ENCODE data around the gene TBC1D8. TPM values are rescaled to one million over a fixed set of nuclear protein-coding genes. Genes with fewer than 3 reads are reported as not detected.

Gene TBC1D8
- total and polyA plus RNA-seq, 2 of the 13 experiments (the other 11 are each of a cell fraction or from before 2014, with no cell fraction given) = 45.1 to 95.4 TPM

- TF ChIP-seq TFE3 (CRISPR knock-in tag; IDR thresholded peaks at IDR 0.05) = peak; percentile 92
- TF ChIP-seq ZNF552 (CRISPR knock-in tag; IDR thresholded peaks at IDR 0.05; ENCODE audit: borderline replicate concordance) = peak; percentile 99
- peak; percentile 99 for TF ChIP-seq KLF11 (CRISPR knock-in tag; IDR thresholded peaks at IDR 0.05)
- TF ChIP-seq POLR2AphosphoS2 (IDR thresholded peaks at IDR 0.05; ENCODE audit: low read depth, low read length) = peak; percentile 96
- 0 out of 2 replicates have a peak, but pooled peaks have one; percentile 45 for TF ChIP-seq HNRNPL (IDR thresholded peaks at IDR 0.05; ENCODE audit: low read depth, low read length)
- peak; percentile 79 for TF ChIP-seq MLX (CRISPR knock-in tag; IDR thresholded peaks at IDR 0.05)
- TF ChIP-seq MIER2 (CRISPR knock-in tag; IDR thresholded peaks at IDR 0.05) = peak; percentile 69; the same call in 1 of the 2 replicates
- peak; percentile 93; the same call in 1 of the 2 replicates for TF ChIP-seq ZNF20 (CRISPR knock-in tag; IDR thresholded peaks at IDR 0.05)
- peak; percentile 90 for TF ChIP-seq ZSCAN29 (CRISPR knock-in tag; conservative IDR thresholded peaks at IDR 0.05)
- TF ChIP-seq NFIC (IDR thresholded peaks at IDR 0.05; ENCODE audit: low read length) = no peak
- TF ChIP-seq ZNF512B (CRISPR knock-in tag; IDR thresholded peaks at IDR 0.05; ENCODE audit: borderline replicate concordance) = peak; percentile 64; the same call in 1 of the 2 replicates
- TF ChIP-seq ZFP90 (CRISPR knock-in tag; IDR thresholded peaks at IDR 0.05; ENCODE audit: borderline replicate concordance) = peak; percentile 96
- no peak; the same call in 1 of the 2 replicates for TF ChIP-seq CTCF (CRISPR knock-in tag; IDR thresholded peaks at IDR 0.05)
- peak; percentile 97 for TF ChIP-seq ZFP91 (CRISPR knock-in tag; IDR thresholded peaks at IDR 0.05; ENCODE audit: borderline replicate concordance)
- peak; percentile 94 for TF ChIP-seq PHF5A (CRISPR knock-in tag; IDR thresholded peaks at IDR 0.05; ENCODE audit: low read depth, unreplicated experiment)
- peak; percentile 97 for TF ChIP-seq SNAPC5 (CRISPR knock-in tag; IDR thresholded peaks at IDR 0.05; ENCODE audit: borderline replicate concordance)
- peak; percentile 39 to 42; a peak in 2 of 4 replicates for TF ChIP-seq EP300 (IDR thresholded peaks at IDR 0.05; ENCODE audit: low read depth in 2 of 2, low read length in 2 of 2)
- TF ChIP-seq EP300 (CRISPR knock-in tag; IDR thresholded peaks at IDR 0.05; ENCODE audit: borderline replicate concordance) = peak; percentile 78
- TF ChIP-seq RFXAP (CRISPR knock-in tag; IDR thresholded peaks at IDR 0.05; ENCODE audit: borderline replicate concordance) = peak; percentile 93
- peak; percentile 71; the same call in 1 of the 2 replicates for TF ChIP-seq ESRRA (CRISPR knock-in tag; IDR thresholded peaks at IDR 0.05; ENCODE audit: low read depth)
Observed at GRCh38 chr2:101001691-101002561, 149.3 kb downstream of the TBC1D8 start, which contains the start of gene RPL31 (continued).

All from HepG2 (cell line).